GM12872 (cell line): ENCODE results near the gene UTP20.

Experiments
- CTCF ChIP-seq: IDR thresholded peaks from 3 replicates; pipeline ENCODE4 v1.5.1; 2011; ENCODE audit warnings: low read depth, mild to moderate bottlenecking, low read length, moderate library complexity; ENCODE audit not compliant: insufficient read depth

Gene UTP20

GRCh38 chr12:101243616-101244015, 36.3 kb upstream of the UTP20 start:
- no peak for TF ChIP-seq CTCF

GRCh38 chr12:101256266-101256665, 23.6 kb upstream of the UTP20 start:
- TF ChIP-seq CTCF, result no peak

- TF ChIP-seq CTCF, result no peak
Observed at GRCh38 chr12:101257357-101257756, 22.5 kb upstream of the UTP20 start.

- no peak for TF ChIP-seq CTCF
Observed at GRCh38 chr12:101267111-101267510, 12.8 kb upstream of the UTP20 start.

GRCh38 chr12:101276433-101276832, 3.5 kb upstream of the UTP20 start:
- TF ChIP-seq CTCF, result no peak

- TF ChIP-seq CTCF, result no peak
Observed at GRCh38 chr12:101277443-101277842, 2.5 kb upstream of the UTP20 start.

- TF ChIP-seq CTCF, result no peak
Observed at GRCh38 chr12:101287357-101287756, 7.5 kb downstream of the UTP20 start.

- no peak for TF ChIP-seq CTCF
Observed at GRCh38 chr12:101297661-101298060, 17.8 kb downstream of the UTP20 start.
